Right ventricle myocardium superior (tissue), 1 donor: ENCODE measurements around the gene ADIPOR2. TPM values are rescaled to one million over a fixed set of nuclear protein-coding genes. Genes with fewer than 3 reads are reported as not detected.
A peak's percentile ranks its signal among the peaks of the same experiment; 100 is the strongest.

ENCODE experiments used
- ATAC-seq: fragments of 200-7000 bp; cut with Tn5 transposase; one replicate; pipeline ENCODE4 v1.9.1; 2020; ENCODE audit warnings: mild to moderate bottlenecking; ENCODE audit not compliant: poor library complexity
- DNase-seq: peaks from one replicate; pipeline ENCODE4 v3.0.0-alpha.2; 2020
- intact Hi-C: fragments of 100-400 bp; cut with DNase I; formaldehyde crosslinking; loops from one replicate; pipeline ENCODE4 v1.11.2; 2022
- total RNA-seq: library from RNA; stranded (reverse); fragmentation: NEBNext Ultra II Directional; extraction: Animal tissue kit (Norgen Biotek cat#: 25700); gene quantifications from one replicate; pipeline ENCODE4 v1.2.1, GENCODE V29; 2021
- donor health status: DM: no; HTN: yes; CAD: no; lungs with severe emphysema.

Gene ADIPOR2
- total RNA-seq, 1 donor from 2014 or later, result 30.8 TPM

DNA sequence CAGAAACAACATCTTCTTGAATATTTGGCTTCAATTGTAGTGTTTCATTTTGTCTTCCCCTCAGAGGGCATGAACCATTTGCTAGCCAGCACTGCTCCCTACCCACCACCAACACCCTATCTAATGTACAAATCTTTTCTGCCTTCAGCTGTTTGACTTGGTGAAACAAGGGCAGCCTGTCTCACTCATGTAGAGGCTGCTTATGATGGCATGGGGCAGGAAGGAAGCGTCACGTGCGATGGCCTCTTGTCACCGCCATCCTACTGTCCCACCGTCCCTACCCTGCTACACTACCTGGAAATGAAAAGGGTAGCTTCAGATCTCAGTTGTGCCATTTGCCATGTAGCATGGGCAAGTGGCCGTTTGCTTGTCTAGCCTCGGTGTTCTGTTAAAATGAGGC lies 99.6 kb downstream of the ADIPOR2 start:
- intact Hi-C loops, result loop anchor here (2.0 kb wide), 1 partner anchor 138 kb away; no protein-coding TSS in a partner anchor
- DNase-seq (no peak), ATAC-seq (no peak)

DNA sequence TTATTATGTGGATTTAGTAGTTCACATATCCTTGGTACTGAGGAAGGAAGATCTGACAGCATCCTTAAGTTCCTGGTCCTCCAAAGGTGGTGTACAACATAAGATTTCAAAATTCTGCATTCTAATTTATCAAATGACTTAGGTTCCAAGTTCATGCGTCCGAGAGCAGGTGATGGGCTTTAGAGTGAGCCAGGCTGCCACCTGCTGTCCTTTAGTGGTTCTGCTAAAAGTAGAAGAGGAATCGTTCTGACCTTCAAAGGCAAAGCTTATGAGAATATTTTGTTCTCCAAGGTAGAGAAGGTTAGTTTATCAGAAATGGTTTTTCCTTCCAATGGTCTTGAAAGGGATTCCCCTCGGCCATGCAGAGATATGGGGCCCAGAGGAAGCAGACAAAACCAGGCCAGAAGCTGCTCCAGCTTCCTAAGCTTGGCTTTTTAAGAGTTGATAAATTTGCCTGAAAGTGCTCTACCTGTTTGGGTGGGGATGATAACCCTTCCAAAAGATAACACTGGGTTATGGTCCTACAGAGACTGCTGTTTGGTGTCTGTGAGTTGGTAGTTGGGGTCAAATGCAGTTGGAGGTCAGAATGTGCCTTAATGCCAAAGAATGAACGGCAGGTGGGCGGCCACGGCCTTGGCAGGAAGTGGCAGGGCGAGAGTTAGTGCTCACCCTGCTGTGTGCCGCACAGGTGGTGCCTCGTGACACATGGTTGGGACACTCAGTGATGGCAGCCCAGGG lies 100.4 kb downstream of the ADIPOR2 start:
- intact Hi-C loops, result loop anchor here (2.0 kb wide), 1 partner anchor 138 kb away; no protein-coding TSS in a partner anchor

DNA sequence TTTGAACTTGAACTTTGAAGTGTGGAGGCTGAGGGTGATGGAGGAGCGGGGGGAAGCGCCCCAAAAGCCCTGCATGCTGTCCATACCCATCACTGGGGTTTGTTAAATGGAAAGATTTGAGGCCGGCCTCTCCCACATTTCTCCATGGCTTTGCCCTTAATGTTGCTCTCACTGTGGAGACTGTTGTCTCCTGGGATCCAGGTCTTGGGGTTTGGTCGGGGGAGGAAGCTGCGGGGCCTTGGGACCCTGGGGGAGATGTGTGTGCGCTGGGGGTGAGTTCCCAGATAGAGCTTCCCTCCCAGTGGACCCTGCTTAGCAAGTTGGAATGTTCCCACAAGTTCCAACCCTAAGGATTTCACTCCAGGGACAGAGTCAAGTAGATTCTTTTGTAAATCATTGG lies 101.5 kb downstream of the ADIPOR2 start:
- ATAC-seq, result no peak
- intact Hi-C loops, result no loop called here

More for the DNA sequence above, 100.4 kb downstream of the ADIPOR2 start:
- DNase-seq, result peak; percentile 71
- peak; percentile 54 for ATAC-seq

DNA sequence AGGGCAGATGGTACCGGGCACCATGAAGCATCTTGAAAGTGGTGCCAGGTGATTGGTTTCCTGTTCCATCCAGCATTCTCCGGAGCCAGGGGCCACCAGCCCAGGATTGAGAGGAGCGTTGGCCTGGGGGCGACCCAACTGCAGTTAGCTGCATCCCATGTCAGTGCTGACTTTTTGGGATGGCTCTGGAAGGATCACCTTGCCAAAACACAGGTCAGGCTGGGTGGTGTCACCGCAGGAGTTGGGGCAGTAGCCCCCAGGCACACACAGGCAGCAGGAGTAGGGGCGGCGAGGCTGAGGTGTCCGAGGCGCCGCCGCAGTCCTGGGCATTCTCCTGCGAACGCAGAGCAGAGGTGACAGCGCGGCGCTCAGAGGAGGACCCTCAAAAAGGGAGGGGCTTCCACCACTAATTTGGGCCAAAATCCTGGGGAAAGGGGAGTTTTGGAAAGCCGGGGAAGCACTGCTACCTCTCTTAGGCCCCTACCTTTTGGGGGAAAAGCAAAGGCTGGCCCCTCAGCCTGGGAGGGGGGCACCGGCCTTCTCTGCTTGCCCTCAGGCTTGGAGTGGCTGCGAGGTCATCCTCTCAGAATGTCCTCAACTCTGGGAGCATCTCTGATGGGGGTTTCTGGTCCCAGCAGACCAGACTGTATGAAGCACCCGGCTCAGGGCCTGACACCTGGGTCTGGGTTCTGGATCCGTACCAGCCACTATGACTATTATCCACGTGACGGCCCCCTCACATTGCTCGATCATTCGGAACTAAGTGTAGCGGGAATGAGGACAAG lies 102.7 kb downstream of the ADIPOR2 start:
- intact Hi-C loops, result no loop called here
- ATAC-seq (no peak), DNase-seq (no peak)

More for the DNA sequence above, 101.5 kb downstream of the ADIPOR2 start:
- DNase-seq, result no peak

DNA sequence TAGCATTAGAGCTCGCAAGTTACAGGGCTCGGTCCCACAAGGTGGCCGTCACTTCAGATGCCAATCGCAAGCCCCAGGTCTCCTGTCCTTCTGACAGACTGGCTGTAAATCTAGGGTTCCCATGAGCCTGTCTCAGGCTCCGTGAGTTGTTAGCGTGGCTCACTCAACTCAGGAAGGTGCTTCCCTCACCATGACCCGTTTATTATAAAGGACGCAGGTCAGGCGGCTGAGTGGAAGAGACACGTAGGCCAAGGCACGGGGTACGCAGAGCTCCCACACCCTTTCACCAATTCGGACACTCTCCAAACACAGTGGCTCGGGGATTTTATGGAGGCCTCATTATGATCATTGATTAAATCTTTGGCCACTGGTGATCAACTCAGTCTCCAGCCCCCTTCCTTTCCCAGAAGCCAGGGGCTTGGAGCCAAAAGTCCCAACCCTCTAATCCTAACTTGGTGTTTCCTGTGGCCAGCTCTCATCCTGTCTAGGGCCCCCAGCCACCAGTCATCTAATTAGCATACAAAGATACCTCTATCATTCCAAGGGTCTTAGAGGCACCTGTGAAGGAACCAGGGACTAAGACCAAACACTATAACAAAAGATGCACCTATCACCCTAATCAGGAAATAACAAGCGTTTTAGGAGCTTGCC lies 103.7 kb downstream of the ADIPOR2 start:
- intact Hi-C loops, result no loop called here
- DNase-seq, result no peak
- no peak for ATAC-seq

DNA sequence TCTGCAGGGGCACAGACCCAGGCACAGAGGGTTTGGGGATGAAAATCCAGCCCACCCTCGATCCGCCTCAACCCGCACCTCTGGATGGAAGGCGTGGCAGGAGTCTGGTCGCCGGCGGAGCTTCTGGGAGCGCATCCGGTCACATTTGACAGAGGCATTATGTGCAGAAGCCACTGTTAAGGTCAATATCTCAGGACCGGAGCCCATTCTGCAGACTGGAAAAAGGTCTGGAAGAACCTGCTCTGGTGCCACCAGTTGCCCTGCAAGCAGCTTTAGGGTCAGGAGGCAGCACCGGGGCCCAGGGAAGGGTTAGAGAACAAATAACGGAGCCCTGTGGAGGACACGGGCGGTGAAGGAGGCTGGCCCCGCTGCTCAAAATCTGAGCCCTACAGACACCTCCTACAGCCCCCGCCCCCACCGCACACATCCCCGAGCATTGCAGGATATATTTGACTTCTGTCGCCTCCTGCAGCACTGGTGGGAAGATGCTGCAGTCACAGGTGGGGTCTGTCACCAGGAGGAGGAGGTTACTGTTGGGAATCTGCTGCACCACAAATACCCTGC lies 104.4 kb downstream of the ADIPOR2 start:
- intact Hi-C loops, result no loop called here
- ATAC-seq, result no peak
- DNase-seq, result no peak

DNA sequence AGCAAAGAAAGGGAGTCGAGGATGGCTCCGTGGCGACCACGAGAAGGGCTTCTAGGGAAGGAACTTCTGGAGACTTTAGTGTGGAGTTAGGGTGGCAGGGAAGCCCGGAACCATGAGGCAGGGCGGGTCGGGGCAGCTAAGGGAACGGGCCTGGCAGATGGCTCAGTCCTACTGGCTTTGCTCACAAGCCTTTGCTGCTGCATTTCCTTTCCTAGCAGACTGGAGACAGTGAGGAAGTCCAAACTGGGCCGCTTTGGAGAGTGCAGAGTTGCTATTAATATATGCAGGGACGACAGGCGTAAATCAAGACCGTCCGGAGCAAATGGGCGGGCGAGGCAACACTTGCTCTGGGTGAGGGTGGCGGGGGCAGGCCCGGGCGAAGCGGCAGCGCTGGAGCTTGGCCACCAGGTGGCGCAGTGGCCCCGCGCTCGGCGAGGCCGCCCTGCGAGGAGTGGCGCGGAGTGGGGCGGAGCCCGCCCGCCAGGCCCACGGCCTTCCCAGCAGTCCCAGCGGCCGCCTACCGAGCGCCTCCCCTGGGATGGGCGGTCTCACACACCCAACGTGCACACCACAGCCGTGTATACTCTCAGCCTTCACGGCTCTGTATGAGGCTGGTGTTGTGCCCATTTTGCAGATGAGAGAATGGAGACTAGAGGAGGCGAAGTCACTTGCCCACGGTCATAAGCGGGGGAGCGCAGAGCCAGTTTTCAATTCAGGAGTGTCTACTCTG lies 105.1 kb downstream of the ADIPOR2 start:
- DNase-seq, result peak; percentile 96
- intact Hi-C loops, result no loop called here
- ATAC-seq, result peak; percentile 94

DNA sequence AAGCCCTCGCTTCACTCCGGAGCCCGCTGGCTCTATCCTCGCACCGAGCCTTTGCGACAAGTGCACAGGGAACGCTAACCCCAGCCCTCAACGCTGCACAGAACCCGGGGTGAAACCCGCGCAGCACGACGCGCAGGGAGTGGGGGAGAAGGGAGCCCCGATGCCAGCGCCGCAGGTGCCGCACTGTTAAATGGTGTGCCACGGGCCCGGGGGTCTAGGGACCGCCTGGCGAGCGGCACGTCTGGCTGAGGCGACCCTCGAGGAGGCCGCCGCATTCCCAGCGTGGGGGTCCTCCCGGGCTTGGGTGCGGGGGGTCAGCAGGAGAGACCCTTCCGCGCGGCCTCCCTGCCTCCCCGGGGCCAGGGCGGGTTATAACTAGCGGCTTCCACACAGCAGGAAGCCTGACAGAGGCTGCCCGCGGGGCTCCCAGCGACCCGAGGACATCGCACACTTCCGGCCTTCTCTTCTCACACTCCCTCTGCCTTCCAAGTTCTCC lies 105.7 kb downstream of the ADIPOR2 start:
- intact Hi-C loops, result no loop called here
- peak; percentile 70 for DNase-seq
- ATAC-seq, result peak; percentile 32

DNA sequence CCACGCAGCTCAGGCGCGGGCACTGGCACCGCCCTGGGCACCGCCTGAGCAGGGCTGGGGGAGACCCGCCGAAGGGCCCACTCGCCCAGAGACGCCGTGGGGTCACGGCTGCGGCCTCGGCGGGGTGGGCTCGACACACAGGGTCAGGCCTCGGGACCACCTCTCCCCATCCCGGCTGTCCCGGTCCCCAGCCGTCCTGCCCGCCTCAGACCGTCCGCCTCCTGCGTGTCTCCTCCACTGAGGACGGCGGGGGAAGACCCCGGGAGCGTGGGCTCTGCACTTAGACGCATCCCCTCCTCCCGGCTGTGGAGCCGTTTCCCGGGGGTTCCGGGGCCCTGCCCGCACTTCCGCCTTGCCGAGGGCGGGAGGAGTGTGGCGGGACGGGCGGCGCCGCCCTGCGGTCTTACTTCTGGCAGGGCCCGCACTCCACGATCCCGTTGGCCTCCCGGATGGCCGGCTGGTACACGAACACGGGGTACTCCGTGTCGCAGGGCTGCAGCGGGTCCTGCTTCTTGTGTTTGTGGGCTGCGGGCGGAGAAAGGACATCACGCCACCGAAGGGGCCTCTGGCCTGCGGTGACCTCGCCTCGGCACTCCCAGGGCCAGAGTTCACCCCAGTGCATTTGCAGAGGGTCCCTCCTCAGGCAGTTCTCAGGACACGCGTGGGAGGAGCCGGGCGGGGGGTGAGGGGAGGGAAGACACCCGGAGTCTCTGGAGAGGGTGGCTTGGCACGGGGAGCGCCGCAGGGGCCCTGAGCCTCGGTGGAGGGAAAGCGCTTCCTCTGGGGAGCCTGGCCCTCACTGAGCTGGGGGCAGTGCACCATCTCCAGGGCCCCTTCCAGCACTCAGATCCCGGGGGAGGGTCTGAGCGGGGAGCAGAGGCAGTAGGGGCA lies 106.4 kb downstream of the ADIPOR2 start:
- peak; percentile 50 for ATAC-seq
- intact Hi-C loops, result no loop called here
- peak; percentile 86 for DNase-seq

DNA sequence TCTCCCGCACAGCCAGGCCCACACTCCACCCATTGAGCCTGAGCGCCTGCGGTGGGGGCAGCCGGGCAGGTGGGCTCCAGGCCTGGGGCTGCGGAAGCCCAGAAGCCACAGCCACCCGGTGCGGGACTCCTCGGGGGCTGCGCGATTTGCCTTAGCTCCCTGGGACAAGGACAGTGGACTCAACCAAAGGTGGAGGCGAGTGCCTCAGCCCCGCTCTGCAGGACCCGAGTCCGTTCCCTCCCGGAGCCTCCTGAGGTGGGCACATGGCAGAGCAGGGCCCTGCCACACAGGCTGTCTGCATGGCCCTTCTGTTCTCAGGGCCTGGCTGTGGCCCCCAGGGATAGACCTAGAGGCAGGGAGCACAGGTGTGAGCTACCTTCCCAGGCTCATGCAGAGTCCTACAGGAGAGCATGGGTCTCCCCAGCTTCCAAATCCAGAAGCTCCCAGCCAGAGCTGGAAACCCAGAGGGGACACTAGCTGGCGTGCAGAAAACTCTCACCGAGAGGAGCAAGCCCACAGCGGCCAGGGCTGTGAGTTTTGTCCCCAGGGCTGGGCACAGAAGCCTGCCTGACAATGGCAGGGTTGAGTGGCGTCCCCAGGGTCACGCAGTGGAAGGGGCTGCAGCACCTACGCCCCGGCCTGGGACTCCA lies 107.2 kb downstream of the ADIPOR2 start:
- DNase-seq (no peak), ATAC-seq (no peak)
- intact Hi-C loops, result loop anchor here (2.0 kb wide), 1 partner anchor 139 kb away; no protein-coding TSS in a partner anchor

DNA sequence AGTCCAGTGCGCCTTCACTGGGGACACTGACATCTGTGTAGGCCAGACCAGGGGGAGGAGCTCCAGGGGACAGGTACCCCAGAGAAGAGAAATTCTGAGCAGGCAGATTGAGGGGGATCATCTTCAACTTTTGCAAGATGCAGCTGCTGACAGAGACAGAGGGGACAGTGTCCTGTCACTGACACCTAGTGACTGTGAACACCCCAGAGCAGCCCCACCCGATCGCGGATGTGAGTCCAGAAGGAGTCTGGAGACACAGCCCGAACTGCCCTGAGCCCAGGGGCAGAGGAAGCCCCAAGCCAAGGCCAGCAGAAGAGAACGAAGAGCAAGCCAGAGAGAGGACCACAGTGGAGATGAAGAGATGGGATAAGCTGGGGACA lies 107.8 kb downstream of the ADIPOR2 start:
- DNase-seq (no peak), ATAC-seq (no peak)
- intact Hi-C loops, result loop anchor here (2.0 kb wide), 1 partner anchor 138 kb away; no protein-coding TSS in a partner anchor

DNA sequence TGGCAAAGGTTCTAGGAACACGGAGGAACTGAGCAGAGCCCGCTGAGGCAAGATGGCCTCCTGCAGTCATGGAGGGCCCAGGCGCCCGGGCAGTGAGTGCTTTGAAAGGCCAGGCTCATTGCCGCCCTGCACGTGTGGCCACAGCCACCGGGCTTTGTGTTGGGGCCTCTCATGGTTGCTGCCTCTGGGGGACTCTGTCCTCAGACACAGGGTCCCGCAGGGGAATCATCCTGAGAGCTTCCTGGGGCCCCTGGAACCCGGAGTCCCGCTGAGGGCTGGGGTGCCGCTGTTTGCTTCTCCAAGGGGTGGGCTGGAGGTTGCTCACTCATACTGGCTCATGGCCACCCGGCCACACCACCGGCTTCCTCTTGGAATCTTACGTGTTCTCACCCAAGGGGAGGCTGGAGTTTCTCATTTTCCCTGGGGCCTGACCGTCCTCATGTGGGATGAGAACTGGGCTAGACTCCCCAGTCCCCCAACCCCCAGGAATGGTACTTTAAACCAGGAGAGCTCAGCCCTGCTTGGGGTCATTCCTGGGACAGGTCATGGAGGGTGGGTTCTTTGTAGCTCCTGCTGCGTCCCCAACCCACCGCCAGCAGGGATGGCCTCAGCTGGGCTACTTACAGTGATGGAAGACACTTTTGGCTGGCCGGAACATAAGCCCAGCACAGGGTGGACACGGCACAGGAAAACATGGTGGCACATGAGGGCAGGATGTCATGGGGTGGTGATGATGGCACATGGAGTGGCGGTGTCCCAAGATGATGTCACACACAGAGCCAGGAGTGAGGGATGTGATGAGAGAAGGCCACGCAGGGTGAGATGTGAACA lies 108.4 kb downstream of the ADIPOR2 start:
- intact Hi-C loops, result loop anchor here (2.0 kb wide), 1 partner anchor 138 kb away; no protein-coding TSS in a partner anchor
- DNase-seq, result no peak

DNA sequence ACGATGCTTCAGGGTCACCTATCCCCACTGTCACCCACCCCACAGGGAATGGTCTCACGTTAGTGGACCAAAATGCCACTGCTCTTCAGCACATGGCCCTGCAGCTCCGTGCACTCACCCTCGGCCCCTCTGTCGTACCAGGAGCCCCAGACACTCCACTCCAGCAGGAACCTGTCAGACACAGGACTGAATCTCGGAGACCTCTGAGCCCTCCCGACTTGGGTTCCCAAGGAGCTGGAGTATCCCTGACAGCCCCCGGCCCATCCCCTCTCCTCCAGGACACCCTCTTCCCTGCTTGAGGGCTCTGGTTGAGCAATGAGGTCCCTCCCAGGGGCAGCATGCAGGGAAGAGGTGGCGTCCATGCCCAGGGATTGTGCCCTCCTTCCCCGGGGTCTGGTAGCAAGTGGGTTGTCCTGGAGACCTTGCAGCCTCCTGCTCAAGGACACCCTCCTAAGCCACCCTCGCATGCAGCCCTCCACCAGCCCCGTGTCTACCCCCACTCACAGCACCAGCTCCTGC lies 109.1 kb downstream of the ADIPOR2 start:
- ATAC-seq (no peak), DNase-seq (no peak)
- intact Hi-C loops, result loop anchor here (2.0 to 10.0 kb wide), 3 partner anchors 137 to 485 kb away; no protein-coding TSS in a partner anchor

More for the DNA sequence above, 108.4 kb downstream of the ADIPOR2 start:
- ATAC-seq, result no peak

DNA sequence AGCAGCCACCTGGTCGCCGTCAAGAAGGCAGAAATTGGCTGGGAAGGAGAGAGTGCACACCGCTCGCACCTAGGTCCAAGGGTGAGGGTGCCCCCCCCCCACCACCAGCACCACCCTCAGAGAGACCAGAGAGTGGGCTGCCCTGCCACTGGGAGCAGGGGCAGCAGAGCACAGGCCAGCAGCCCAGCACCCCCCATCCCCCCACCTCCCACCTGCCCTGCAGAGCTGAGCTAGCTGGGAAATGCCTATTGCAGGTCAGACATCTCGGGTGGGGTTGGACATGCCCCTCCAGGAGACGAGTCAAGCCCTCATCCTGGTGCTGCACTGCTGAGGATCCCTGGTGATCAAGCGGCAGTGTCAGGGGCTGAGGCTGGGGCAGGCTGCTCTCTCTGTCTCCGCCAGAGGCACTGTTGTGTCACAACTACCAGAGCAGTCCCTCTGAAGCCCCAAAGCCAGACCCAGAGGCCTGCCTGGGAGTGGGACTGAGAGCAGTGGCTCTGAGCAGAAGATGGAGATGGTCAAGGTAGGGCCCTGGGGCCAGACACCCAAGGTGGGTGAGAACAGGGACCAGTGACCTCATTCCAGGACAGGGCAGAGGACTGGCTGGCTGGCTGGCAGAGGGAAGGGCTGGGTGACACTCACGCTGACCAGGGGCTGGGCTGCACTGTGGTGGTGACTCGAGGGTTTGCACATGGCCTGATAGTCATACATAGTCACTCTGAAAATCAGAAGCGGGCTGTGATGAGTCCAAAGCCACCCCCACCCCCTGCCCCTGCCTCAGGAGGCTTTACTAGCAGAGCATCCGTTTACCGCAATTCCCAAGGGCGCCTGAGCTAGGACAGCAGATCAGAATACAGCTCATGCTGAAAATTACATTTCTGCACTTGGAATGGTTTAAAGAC lies 109.8 kb downstream of the ADIPOR2 start:
- intact Hi-C loops, result loop anchor here (10.0 kb wide), 2 partner anchors 234 to 484 kb away; no protein-coding TSS in a partner anchor
- DNase-seq (no peak), ATAC-seq (no peak)
